Measurements from ENCODE around the gene CLPTM1L.

The CLPTM1L gene

GRCh38 chr5:1371218-1371971 lies 26.5 kb upstream of the CLPTM1L start:
- Histone ChIP-seq H3K4me1 (ENCODE audit: control insufficient read depth, insufficient read depth, low read length) (no peaks in the 10 kb centered on the region), H3K4me3 (ENCODE audit: low read length) (no peak overlapping the region), H3K9me3 (ENCODE audit: control insufficient read depth, insufficient read depth, low read length) (no peaks in the 10 kb centered on the region), H3K36me3 (ENCODE audit: control insufficient read depth, insufficient read depth, low read length) (no peaks in the 10 kb centered on the region), H3K27ac (ENCODE audit: low read length) (no peak overlapping the region), H3K27me3 (ENCODE audit: control insufficient read depth, insufficient read depth, low read length) (no peaks in the 10 kb centered on the region)
- no peak for DNase-seq (ENCODE audit: low read depth, low spot score)
- no CpG with 5 or more reads among the region's 13 CpGs for WGBS (ENCODE audit: insufficient coverage, insufficient read length)

GRCh38 chr5:1370006-1370405 lies 25.1 kb upstream of the CLPTM1L start:
- no peaks in the 10 kb centered on the region for H3K36me3 ChIP-seq (ENCODE audit: control insufficient read depth, insufficient read depth, low read length)
- H3K27ac ChIP-seq (ENCODE audit: low read length): no peak overlapping the region
- no peaks in the 10 kb centered on the region for H3K9me3 ChIP-seq (ENCODE audit: control insufficient read depth, insufficient read depth, low read length)
- H3K4me3 ChIP-seq (ENCODE audit: low read length): no peak overlapping the region
- H3K4me1 ChIP-seq (ENCODE audit: control insufficient read depth, insufficient read depth, low read length): no peaks in the 10 kb centered on the region
- DNase-seq (ENCODE audit: low read depth, low spot score): no peak
- WGBS (ENCODE audit: insufficient coverage, insufficient read length): no CpG with 5 or more reads among the region's 7 CpGs
- H3K27me3 ChIP-seq (ENCODE audit: control insufficient read depth, insufficient read depth, low read length): no peaks in the 10 kb centered on the region

GRCh38 chr5:1368756-1369155 lies 23.9 kb upstream of the CLPTM1L start:
- Histone ChIP-seq H3K4me3 (ENCODE audit: low read length) (no peak overlapping the region), H3K9me3 (ENCODE audit: control insufficient read depth, insufficient read depth, low read length) (no peaks in the 10 kb centered on the region), H3K36me3 (ENCODE audit: control insufficient read depth, insufficient read depth, low read length) (no peaks in the 10 kb centered on the region), H3K27ac (ENCODE audit: low read length) (no peak overlapping the region), H3K4me1 (ENCODE audit: control insufficient read depth, insufficient read depth, low read length) (no peaks in the 10 kb centered on the region), H3K27me3 (ENCODE audit: control insufficient read depth, insufficient read depth, low read length) (no peaks in the 10 kb centered on the region)
- WGBS (ENCODE audit: insufficient coverage, insufficient read length): no CpG with 5 or more reads among the region's 4 CpGs
- DNase-seq (ENCODE audit: low read depth, low spot score): no peak

- H3K9me3 ChIP-seq (ENCODE audit: control insufficient read depth, insufficient read depth, low read length): no peaks in the 10 kb centered on the region
- no peak overlapping the region for H3K4me3 ChIP-seq (ENCODE audit: low read length)
- H3K27ac ChIP-seq (ENCODE audit: low read length): no peak overlapping the region
- H3K4me1 ChIP-seq (ENCODE audit: control insufficient read depth, insufficient read depth, low read length): no peaks in the 10 kb centered on the region
- WGBS (ENCODE audit: insufficient coverage, insufficient read length): no CpG with 5 or more reads among the region's 7 CpGs
- H3K36me3 ChIP-seq (ENCODE audit: control insufficient read depth, insufficient read depth, low read length): no peaks in the 10 kb centered on the region
- DNase-seq (ENCODE audit: low read depth, low spot score): no peak
- no peaks in the 10 kb centered on the region for H3K27me3 ChIP-seq (ENCODE audit: control insufficient read depth, insufficient read depth, low read length)
Observed at GRCh38 chr5:1368236-1368635, 23.3 kb upstream of the CLPTM1L start.

GRCh38 chr5:1367149-1367548 lies 22.2 kb upstream of the CLPTM1L start:
- H3K4me3 ChIP-seq (ENCODE audit: low read length): no peak overlapping the region
- no peaks in the 10 kb centered on the region for H3K4me1 ChIP-seq (ENCODE audit: control insufficient read depth, insufficient read depth, low read length)
- no peaks in the 10 kb centered on the region for H3K36me3 ChIP-seq (ENCODE audit: control insufficient read depth, insufficient read depth, low read length)
- no peak overlapping the region for H3K27ac ChIP-seq (ENCODE audit: low read length)
- no peaks in the 10 kb centered on the region for H3K27me3 ChIP-seq (ENCODE audit: control insufficient read depth, insufficient read depth, low read length)
- no CpG with 5 or more reads among the region's 7 CpGs for WGBS (ENCODE audit: insufficient coverage, insufficient read length)
- no peak for DNase-seq (ENCODE audit: low read depth, low spot score)
- no peaks in the 10 kb centered on the region for H3K9me3 ChIP-seq (ENCODE audit: control insufficient read depth, insufficient read depth, low read length)

- H3K27ac ChIP-seq (ENCODE audit: low read length): no peak overlapping the region
- DNase-seq (ENCODE audit: low read depth, low spot score): no peak
- no CpG with 5 or more reads among the region's 14 CpGs for WGBS (ENCODE audit: insufficient coverage, insufficient read length)
- no peaks in the 10 kb centered on the region for H3K4me1 ChIP-seq (ENCODE audit: control insufficient read depth, insufficient read depth, low read length)
- H3K27me3 ChIP-seq (ENCODE audit: control insufficient read depth, insufficient read depth, low read length): no peaks in the 10 kb centered on the region
- no peak overlapping the region for H3K4me3 ChIP-seq (ENCODE audit: low read length)
- no peaks in the 10 kb centered on the region for H3K9me3 ChIP-seq (ENCODE audit: control insufficient read depth, insufficient read depth, low read length)
- H3K36me3 ChIP-seq (ENCODE audit: control insufficient read depth, insufficient read depth, low read length): no peaks in the 10 kb centered on the region
Observed at GRCh38 chr5:1366514-1366913, 21.6 kb upstream of the CLPTM1L start.

- no peak overlapping the region for H3K4me3 ChIP-seq (ENCODE audit: low read length)
- no peaks in the 10 kb centered on the region for H3K27me3 ChIP-seq (ENCODE audit: control insufficient read depth, insufficient read depth, low read length)
- no peak for DNase-seq (ENCODE audit: low read depth, low spot score)
- no peaks in the 10 kb centered on the region for H3K36me3 ChIP-seq (ENCODE audit: control insufficient read depth, insufficient read depth, low read length)
- H3K9me3 ChIP-seq (ENCODE audit: control insufficient read depth, insufficient read depth, low read length): no peaks in the 10 kb centered on the region
- no peak overlapping the region for H3K27ac ChIP-seq (ENCODE audit: low read length)
- no peaks in the 10 kb centered on the region for H3K4me1 ChIP-seq (ENCODE audit: control insufficient read depth, insufficient read depth, low read length)
- no CpG with 5 or more reads among the region's 9 CpGs for WGBS (ENCODE audit: insufficient coverage, insufficient read length)
Observed at GRCh38 chr5:1364211-1364610, 19.3 kb upstream of the CLPTM1L start.

- Histone ChIP-seq H3K27me3 (ENCODE audit: control insufficient read depth, insufficient read depth, low read length) (no peaks in the 10 kb centered on the region), H3K36me3 (ENCODE audit: control insufficient read depth, insufficient read depth, low read length) (no peaks in the 10 kb centered on the region), H3K4me1 (ENCODE audit: control insufficient read depth, insufficient read depth, low read length) (no peaks in the 10 kb centered on the region), H3K9me3 (ENCODE audit: control insufficient read depth, insufficient read depth, low read length) (no peaks in the 10 kb centered on the region), H3K4me3 (ENCODE audit: low read length) (no peak overlapping the region), H3K27ac (ENCODE audit: low read length) (no peak overlapping the region)
- DNase-seq (ENCODE audit: low read depth, low spot score): no peak
- no CpG with 5 or more reads among the region's 16 CpGs for WGBS (ENCODE audit: insufficient coverage, insufficient read length)
Observed at GRCh38 chr5:1363581-1363980, 18.7 kb upstream of the CLPTM1L start.

- Histone ChIP-seq H3K27me3 (ENCODE audit: control insufficient read depth, insufficient read depth, low read length) (no peaks in the 10 kb centered on the region), H3K9me3 (ENCODE audit: control insufficient read depth, insufficient read depth, low read length) (no peaks in the 10 kb centered on the region), H3K4me3 (ENCODE audit: low read length) (no peak overlapping the region), H3K36me3 (ENCODE audit: control insufficient read depth, insufficient read depth, low read length) (no peaks in the 10 kb centered on the region), H3K27ac (ENCODE audit: low read length) (no peak overlapping the region), H3K4me1 (ENCODE audit: control insufficient read depth, insufficient read depth, low read length) (no peaks in the 10 kb centered on the region)
- no peak for DNase-seq (ENCODE audit: low read depth, low spot score)
- no CpG with 5 or more reads among the region's 6 CpGs for WGBS (ENCODE audit: insufficient coverage, insufficient read length)
Observed at GRCh38 chr5:1363160-1363559, 18.3 kb upstream of the CLPTM1L start.

GRCh38 chr5:1362242-1363015 lies 17.5 kb upstream of the CLPTM1L start:
- no peak for DNase-seq (ENCODE audit: low read depth, low spot score)
- WGBS (ENCODE audit: insufficient coverage, insufficient read length): no CpG with 5 or more reads among the region's 29 CpGs
- Histone ChIP-seq H3K27me3 (ENCODE audit: control insufficient read depth, insufficient read depth, low read length) (no peaks in the 10 kb centered on the region), H3K27ac (ENCODE audit: low read length) (no peak overlapping the region), H3K4me3 (ENCODE audit: low read length) (no peak overlapping the region), H3K4me1 (ENCODE audit: control insufficient read depth, insufficient read depth, low read length) (0 out of 2 replicates have a peak, but pooled peaks cover 1% of the 10 kb centered on the region), H3K36me3 (ENCODE audit: control insufficient read depth, insufficient read depth, low read length) (no peaks in the 10 kb centered on the region), H3K9me3 (ENCODE audit: control insufficient read depth, insufficient read depth, low read length) (no peaks in the 10 kb centered on the region)
